Gastroesophageal sphincter (tissue), 3 donors: Measurements from ENCODE around the gene CDC42EP4.

Experiments used
- CTCF ChIP-seq, 4 experiments: fragments of 200-600 bp in 2 of 4; fragments of 450-650 bp in 2 of 4; sonication (generic) in 1 of 4; IDR thresholded peaks; one replicate each; pipeline ENCODE4 v1.5.1; 2017 to 2019; ENCODE audit warnings: antibody characterized with exemption in 4 of 4, mild to moderate bottlenecking in 2 of 4, moderate library complexity in 2 of 4
- POLR2AphosphoS5 ChIP-seq: sonication (generic); formaldehyde crosslinking; IDR thresholded peaks from one replicate; pipeline ENCODE4 v1.6.1; 2017; ENCODE audit warnings: antibody characterized with exemption

- TF ChIP-seq CTCF (IDR thresholded peaks at IDR 0.05) (no peak), POLR2AphosphoS5 (peak; percentile 56)
These were observed 28.3 kb upstream of the CDC42EP4 start for GRCh38 chr17:73340093-73340596.
